Thoracic aorta (tissue), 2 donors: Measurements from ENCODE around the gene OTUD1. TPM values are rescaled to one million over a fixed set of nuclear protein-coding genes. Genes with fewer than 3 reads are reported as not detected.

Experiments used
- ATAC-seq: fragments of 150-250 bp; one replicate; pipeline ENCODE4 v1.8.0; 2017; ENCODE audit warnings: low read depth; ENCODE audit not compliant: insufficient number of reproducible peaks, low FRiP score
- DNase-seq: peaks from one replicate; pipeline ENCODE4 v3.0.0-alpha.2; 2020; ENCODE audit warnings: low spot score
- H3K27ac ChIP-seq, 2 donors: fragments of 200-600 bp; sonication (generic); 1 replicate in 1 of 2; 2 replicates in 1 of 2; pipeline ENCODE4 v1.5.1; 2016; ENCODE audit warnings: mild to moderate bottlenecking in 2 of 2, moderate library complexity in 2 of 2
- H3K27me3 ChIP-seq: fragments of 200-600 bp; sonication (generic); replicated peaks from 2 replicates; pipeline ENCODE4 v1.6.0; 2016; ENCODE audit warnings: mild to moderate bottlenecking; ENCODE audit not compliant: insufficient read depth
- H3K36me3 ChIP-seq: fragments of 200-600 bp; sonication (generic); one replicate; pipeline ENCODE4 v1.5.1; 2016
- H3K4me1 ChIP-seq, 2 donors: fragments of 200-600 bp; sonication (generic); 1 replicate in 1 of 2; 2 replicates in 1 of 2; pipeline versions ENCODE4 v1.5.1 to v1.6.0; 2016; ENCODE audit warnings: low read depth in 2 of 2, mild to moderate bottlenecking in 1 of 2; ENCODE audit not compliant: control insufficient read depth in 1 of 2
- H3K4me3 ChIP-seq: fragments of 200-600 bp; sonication (generic); 2 replicates; pipeline ENCODE4 v1.5.1; 2016; ENCODE audit warnings: mild to moderate bottlenecking
- H3K9me3 ChIP-seq: fragments of 200-600 bp; sonication (generic); 2 replicates; pipeline ENCODE4 v1.5.1; 2016
- CTCF ChIP-seq: fragments of 200-600 bp; sonication (generic); IDR thresholded peaks from one replicate; pipeline ENCODE4 v1.5.1; 2019; ENCODE audit warnings: antibody characterized with exemption
- total RNA-seq, 2 donors: library from RNA; depleted of rRNA; stranded (reverse); fragments of >200 nt; gene quantifications; one replicate each; pipeline versions ENCODE4 v1.1.0 to v1.2.3, GENCODE V29; 2016

The OTUD1 gene
- total RNA-seq, 2 donors from 2014 or later: 13.3 to 17.3 TPM

- H3K9me3 ChIP-seq: no peaks in the 10 kb centered on the region
- no peaks in the 10 kb centered on the region for H3K36me3 ChIP-seq
- ATAC-seq (no peak), DNase-seq (no peak)
- TF ChIP-seq CTCF: no peak
- H3K27me3 ChIP-seq: no peaks in the 10 kb centered on the region
- H3K27ac ChIP-seq: no peak overlapping the region
- no peak overlapping the region for H3K4me3 ChIP-seq
- H3K4me1 ChIP-seq: peaks cover 3% of the 10 kb centered on the region in 2 donors
Observed at GRCh38 chr10:23404461-23404980, 34.4 kb upstream of the OTUD1 start.

- DNase-seq (no peak), ATAC-seq (no peak)
- Histone ChIP-seq H3K9me3 (no peaks in the 10 kb centered on the region), H3K4me1 (no peaks in the 10 kb centered on the region), H3K27ac (no peak overlapping the region), H3K27me3 (no peaks in the 10 kb centered on the region), H3K36me3 (no peaks in the 10 kb centered on the region), H3K4me3 (no peak overlapping the region)
- no peak for TF ChIP-seq CTCF
Observed at GRCh38 chr10:23405540-23405939, 33.3 kb upstream of the OTUD1 start.

- no peaks in the 10 kb centered on the region for H3K9me3 ChIP-seq
- DNase-seq (no peak), ATAC-seq (no peak)
- H3K4me1 ChIP-seq: no peaks in the 10 kb centered on the region
- H3K27me3 ChIP-seq: no peaks in the 10 kb centered on the region
- H3K4me3 ChIP-seq: no peak overlapping the region
- H3K27ac ChIP-seq: no peak overlapping the region
- TF ChIP-seq CTCF: no peak
- no peaks in the 10 kb centered on the region for H3K36me3 ChIP-seq
Observed at GRCh38 chr10:23406409-23406808, 32.5 kb upstream of the OTUD1 start.

- H3K27me3 ChIP-seq: no peaks in the 10 kb centered on the region
- DNase-seq (no peak), ATAC-seq (no peak)
- no peak overlapping the region for H3K27ac ChIP-seq
- H3K4me1 ChIP-seq: no peaks in the 10 kb centered on the region
- H3K9me3 ChIP-seq: no peaks in the 10 kb centered on the region
- no peak overlapping the region for H3K4me3 ChIP-seq
- no peaks in the 10 kb centered on the region for H3K36me3 ChIP-seq
- TF ChIP-seq CTCF: no peak
Observed at GRCh38 chr10:23408330-23408976, 30.4 kb upstream of the OTUD1 start.

GRCh38 chr10:23412223-23412622 is 26.7 kb upstream of the OTUD1 start:
- Histone ChIP-seq H3K27ac (no peak overlapping the region), H3K4me1 (no peaks in the 10 kb centered on the region), H3K36me3 (no peaks in the 10 kb centered on the region), H3K9me3 (no peaks in the 10 kb centered on the region), H3K4me3 (no peak overlapping the region), H3K27me3 (no peaks in the 10 kb centered on the region)
- no peak for ATAC-seq
- TF ChIP-seq CTCF: no peak
- DNase-seq: no peak
